Vagina (tissue), 2 donors: Measurements from ENCODE around the gene TSPAN15. TPM values are rescaled to one million over a fixed set of nuclear protein-coding genes. Genes with fewer than 3 reads are reported as not detected.
A peak's percentile ranks its signal among the peaks of the same experiment; 100 is the strongest.

Source experiments
- DNase-seq, 2 donors: peaks; one replicate each; pipeline ENCODE4 v3.0.0-alpha.2; 2017; ENCODE audit errors: extremely low spot score in 2 of 2
- H3K27ac ChIP-seq: fragments of 200-600 bp; sonication (generic); one replicate; pipeline ENCODE4 v1.5.1; 2019
- H3K27me3 ChIP-seq: fragments of 200-600 bp; sonication (generic); one replicate; pipeline ENCODE4 v1.5.1; 2019
- H3K36me3 ChIP-seq, 2 donors: fragments of 200-600 bp; sonication (generic); one replicate each; pipeline ENCODE4 v1.5.1; 2017 to 2019
- H3K4me1 ChIP-seq: fragments of 200-600 bp; sonication (generic); one replicate; pipeline ENCODE4 v1.5.1; 2019
- H3K4me3 ChIP-seq, 2 donors: fragments of 200-600 bp; sonication (generic); 1 replicate in 1 of 2; 2 replicates in 1 of 2; pipeline ENCODE4 v1.5.1; 2016 to 2019
- H3K9me3 ChIP-seq: fragments of 200-600 bp; sonication (generic); one replicate; pipeline ENCODE4 v1.5.1; 2019
- POLR2A ChIP-seq, 2 donors: fragments of 450-650 bp; IDR thresholded peaks; one replicate each; pipeline ENCODE4 v1.6.1; 2017; ENCODE audit warnings: antibody characterized with exemption in 2 of 2, mild to moderate bottlenecking in 2 of 2, moderate library complexity in 2 of 2
- POLR2AphosphoS5 ChIP-seq, 2 donors: sonication (generic); formaldehyde crosslinking; IDR thresholded peaks; one replicate each; pipeline ENCODE4 v1.9.0; 2017; ENCODE audit warnings: antibody characterized with exemption in 2 of 2, mild to moderate bottlenecking in 2 of 2, low read depth in 1 of 2; ENCODE audit not compliant: insufficient read depth in 1 of 2
- intact Hi-C: fragments of 100-400 bp; cut with DNase I; formaldehyde crosslinking; loops from one replicate; pipeline ENCODE4 v1.15.1; 2023
- total RNA-seq: library from RNA; depleted of rRNA; stranded (reverse); fragments of >200 nt; gene quantifications from one replicate; pipeline ENCODE4 v1.2.3, GENCODE V29; 2016
- TF ChIP-seq, protein P1 (sequence below), 3 experiments: fragments of 450-650 bp in 2 of 3; fragments of 200-600 bp in 1 of 3; sonication (generic) in 1 of 3; IDR thresholded peaks; one replicate each; pipeline ENCODE4 v1.5.1; 2017 to 2019; ENCODE audit warnings: antibody characterized with exemption in 3 of 3, mild to moderate bottlenecking in 2 of 3, moderate library complexity in 2 of 3

Gene TSPAN15
- total RNA-seq, 1 donor from 2014 or later = 26.5 TPM

DNA sequence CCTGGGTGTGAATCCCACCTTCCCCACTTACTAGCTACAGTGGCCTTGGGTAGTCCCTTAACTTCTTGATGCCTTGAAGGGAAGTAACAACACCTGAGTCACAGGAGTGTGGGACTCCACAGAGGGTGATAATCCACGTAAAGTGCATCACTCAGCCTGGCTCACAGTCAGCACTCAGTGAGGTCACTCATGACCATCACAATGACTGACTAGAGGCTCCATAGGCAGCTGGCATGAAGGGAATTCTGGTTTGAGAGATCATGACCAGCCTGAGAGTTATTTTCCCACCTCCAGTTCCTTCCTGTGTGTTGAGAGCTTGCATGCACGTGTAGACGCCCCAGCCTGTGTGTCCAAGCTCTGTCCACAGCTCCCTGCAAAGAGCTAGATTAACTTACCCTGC is 87.2 kb downstream of the TSPAN15 start:
- no peak overlapping the region for H3K27ac ChIP-seq
- H3K36me3 ChIP-seq = no peaks in the 10 kb centered on the region
- no peaks in the 10 kb centered on the region for H3K27me3 ChIP-seq
- H3K4me1 ChIP-seq = no peaks in the 10 kb centered on the region
- no peak overlapping the region for H3K4me3 ChIP-seq
- TF ChIP-seq POLR2AphosphoS5 (IDR thresholded peaks at IDR 0.05; ENCODE audit: insufficient read depth in 1 of 2, low read depth in 1 of 2) = no peak
- TF ChIP-seq POLR2A (IDR thresholded peaks at IDR 0.05) = no peak
- TF ChIP-seq, protein P1, sequence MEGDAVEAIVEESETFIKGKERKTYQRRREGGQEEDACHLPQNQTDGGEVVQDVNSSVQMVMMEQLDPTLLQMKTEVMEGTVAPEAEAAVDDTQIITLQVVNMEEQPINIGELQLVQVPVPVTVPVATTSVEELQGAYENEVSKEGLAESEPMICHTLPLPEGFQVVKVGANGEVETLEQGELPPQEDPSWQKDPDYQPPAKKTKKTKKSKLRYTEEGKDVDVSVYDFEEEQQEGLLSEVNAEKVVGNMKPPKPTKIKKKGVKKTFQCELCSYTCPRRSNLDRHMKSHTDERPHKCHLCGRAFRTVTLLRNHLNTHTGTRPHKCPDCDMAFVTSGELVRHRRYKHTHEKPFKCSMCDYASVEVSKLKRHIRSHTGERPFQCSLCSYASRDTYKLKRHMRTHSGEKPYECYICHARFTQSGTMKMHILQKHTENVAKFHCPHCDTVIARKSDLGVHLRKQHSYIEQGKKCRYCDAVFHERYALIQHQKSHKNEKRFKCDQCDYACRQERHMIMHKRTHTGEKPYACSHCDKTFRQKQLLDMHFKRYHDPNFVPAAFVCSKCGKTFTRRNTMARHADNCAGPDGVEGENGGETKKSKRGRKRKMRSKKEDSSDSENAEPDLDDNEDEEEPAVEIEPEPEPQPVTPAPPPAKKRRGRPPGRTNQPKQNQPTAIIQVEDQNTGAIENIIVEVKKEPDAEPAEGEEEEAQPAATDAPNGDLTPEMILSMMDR (IDR thresholded peaks at IDR 0.05) = no peak
- DNase-seq = no peak
- intact Hi-C loops = no loop called here
- H3K9me3 ChIP-seq = no peaks in the 10 kb centered on the region

DNA sequence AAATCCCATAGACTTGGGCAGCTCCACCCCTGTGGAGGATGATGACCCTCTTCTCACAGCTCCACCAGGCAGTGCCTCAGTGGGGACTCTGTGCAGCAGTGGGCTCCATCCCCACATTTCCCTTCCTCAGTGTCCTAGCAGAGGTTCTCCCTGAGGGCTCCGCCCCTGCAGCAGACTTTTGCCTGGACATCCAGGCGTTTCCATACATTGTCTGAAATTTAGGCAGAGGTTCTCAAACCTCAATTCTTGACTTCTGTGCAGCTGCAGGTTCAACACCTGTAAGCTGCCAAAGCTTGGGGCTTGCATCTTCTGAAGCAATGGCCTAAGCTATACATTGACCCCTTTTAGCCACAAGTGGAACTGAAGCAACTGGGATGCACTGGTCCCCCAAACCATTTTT is 90.2 kb downstream of the TSPAN15 start:
- no peaks in the 10 kb centered on the region for H3K36me3 ChIP-seq
- H3K4me3 ChIP-seq = no peak overlapping the region
- H3K27ac ChIP-seq = no peak overlapping the region
- no peaks in the 10 kb centered on the region for H3K9me3 ChIP-seq
- no peaks in the 10 kb centered on the region for H3K27me3 ChIP-seq
- TF ChIP-seq POLR2A (IDR thresholded peaks at IDR 0.05) (no peak), POLR2AphosphoS5 (IDR thresholded peaks at IDR 0.05; ENCODE audit: insufficient read depth in 1 of 2, low read depth in 1 of 2) (no peak)
- TF ChIP-seq, protein P1 (IDR thresholded peaks at IDR 0.05) = no peak
- no peak for DNase-seq
- intact Hi-C loops = no loop called here
- H3K4me1 ChIP-seq = no peaks in the 10 kb centered on the region

DNA sequence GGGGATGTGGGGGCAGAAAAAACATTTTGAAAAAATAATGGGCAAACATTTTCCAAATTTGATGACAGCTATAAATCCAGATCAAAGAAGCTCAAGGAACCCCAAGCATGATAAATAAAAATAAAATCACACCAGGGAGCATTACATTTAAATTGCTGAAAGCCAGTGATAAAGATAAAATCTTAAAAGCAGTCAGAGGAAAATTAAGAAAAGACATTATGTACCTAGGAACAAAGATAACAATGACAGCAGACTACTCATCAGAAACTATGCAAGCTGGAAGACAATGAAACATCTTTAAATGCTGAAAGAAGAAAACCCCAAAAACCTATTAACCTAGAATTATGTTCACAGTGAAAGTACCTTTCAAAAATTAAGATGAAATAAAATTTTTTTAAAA is 98.7 kb downstream of the TSPAN15 start:
- no peak overlapping the region for H3K27ac ChIP-seq
- H3K27me3 ChIP-seq = no peaks in the 10 kb centered on the region
- peaks cover 16% of the 10 kb centered on the region for H3K9me3 ChIP-seq
- no peaks in the 10 kb centered on the region for H3K36me3 ChIP-seq
- intact Hi-C loops = no loop called here
- no peak for DNase-seq
- TF ChIP-seq, protein P1 (IDR thresholded peaks at IDR 0.05) = no peak
- TF ChIP-seq POLR2A (IDR thresholded peaks at IDR 0.05) = no peak
- H3K4me3 ChIP-seq = no peak overlapping the region
- H3K4me1 ChIP-seq = no peaks in the 10 kb centered on the region

DNA sequence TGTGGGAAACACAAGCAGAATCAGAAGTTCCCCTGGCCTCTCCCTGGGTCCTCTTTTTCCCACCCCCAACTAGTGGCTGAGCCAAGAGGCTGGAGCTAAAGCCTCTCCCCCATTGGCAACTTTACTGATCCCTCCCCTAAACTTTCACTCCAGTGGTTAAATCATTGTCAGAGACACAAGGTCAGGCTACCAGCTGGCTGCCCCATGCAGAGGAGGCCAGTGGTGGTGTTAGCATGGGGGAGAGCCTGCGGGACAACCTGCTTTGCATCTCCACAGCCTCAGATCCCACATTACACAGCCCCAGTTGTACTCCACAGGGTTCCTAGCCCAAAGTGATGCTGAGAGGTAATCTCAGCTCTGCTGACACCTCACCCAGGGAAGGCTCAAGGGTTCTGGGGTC is 101.0 kb downstream of the TSPAN15 start:
- Histone ChIP-seq H3K27me3 (no peaks in the 10 kb centered on the region), H3K4me1 (no peaks in the 10 kb centered on the region), H3K9me3 (peaks cover 16% of the 10 kb centered on the region), H3K4me3 (no peak overlapping the region), H3K36me3 (no peaks in the 10 kb centered on the region), H3K27ac (no peak overlapping the region)
- peak in 1 of 2 donors; percentile 77 for DNase-seq
- intact Hi-C loops = no loop called here
- TF ChIP-seq POLR2AphosphoS5 (IDR thresholded peaks at IDR 0.05; ENCODE audit: insufficient read depth in 1 of 2, low read depth in 1 of 2) (no peak), POLR2A (IDR thresholded peaks at IDR 0.05) (no peak)
- TF ChIP-seq, protein P1 (IDR thresholded peaks at IDR 0.05) = no peak

DNA sequence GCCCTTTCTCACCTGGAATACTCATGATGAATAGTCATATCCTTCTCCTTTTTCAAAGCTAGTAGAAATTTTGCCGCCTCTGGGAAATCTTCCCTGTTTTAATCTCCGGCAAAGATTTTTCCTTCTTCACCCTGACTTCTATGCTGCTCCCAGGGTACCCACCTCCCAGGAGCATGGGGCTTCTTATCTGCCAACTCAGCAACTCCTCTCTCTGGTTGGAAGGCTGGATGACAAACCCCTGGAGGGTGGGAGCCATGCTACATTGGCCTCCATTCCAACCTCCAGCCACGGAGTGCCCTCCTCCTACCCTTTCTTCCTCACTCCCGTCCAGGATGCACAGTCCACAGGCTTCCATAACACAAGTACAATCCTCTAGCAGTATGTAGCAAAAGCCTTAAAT is 102.1 kb downstream of the TSPAN15 start:
- H3K27me3 ChIP-seq = no peaks in the 10 kb centered on the region
- no peaks in the 10 kb centered on the region for H3K4me1 ChIP-seq
- TF ChIP-seq POLR2AphosphoS5 (IDR thresholded peaks at IDR 0.05; ENCODE audit: insufficient read depth in 1 of 2, low read depth in 1 of 2) (no peak), POLR2A (IDR thresholded peaks at IDR 0.05) (no peak)
- TF ChIP-seq, protein P1 (IDR thresholded peaks at IDR 0.05) = no peak
- intact Hi-C loops = no loop called here
- no peaks in the 10 kb centered on the region for H3K36me3 ChIP-seq
- no peak overlapping the region for H3K27ac ChIP-seq
- H3K4me3 ChIP-seq = no peak overlapping the region
- peaks cover 16% of the 10 kb centered on the region for H3K9me3 ChIP-seq
- peak; percentile 34 to 43 for DNase-seq
